ENCODE data around the gene LEFTY1. TPM values are rescaled to one million over a fixed set of nuclear protein-coding genes. Genes with fewer than 3 reads are reported as not detected.
A peak's percentile ranks its signal among the peaks of the same experiment; 100 is the strongest.

LEFTY1 gene
- total and polyA plus RNA-seq, 9 of the 15 experiments (the other 6 are each of a cell fraction or from before 2014, with no cell fraction given): 0.07 to 0.24 (median 0.17) TPM; not detected in 5

DNA sequence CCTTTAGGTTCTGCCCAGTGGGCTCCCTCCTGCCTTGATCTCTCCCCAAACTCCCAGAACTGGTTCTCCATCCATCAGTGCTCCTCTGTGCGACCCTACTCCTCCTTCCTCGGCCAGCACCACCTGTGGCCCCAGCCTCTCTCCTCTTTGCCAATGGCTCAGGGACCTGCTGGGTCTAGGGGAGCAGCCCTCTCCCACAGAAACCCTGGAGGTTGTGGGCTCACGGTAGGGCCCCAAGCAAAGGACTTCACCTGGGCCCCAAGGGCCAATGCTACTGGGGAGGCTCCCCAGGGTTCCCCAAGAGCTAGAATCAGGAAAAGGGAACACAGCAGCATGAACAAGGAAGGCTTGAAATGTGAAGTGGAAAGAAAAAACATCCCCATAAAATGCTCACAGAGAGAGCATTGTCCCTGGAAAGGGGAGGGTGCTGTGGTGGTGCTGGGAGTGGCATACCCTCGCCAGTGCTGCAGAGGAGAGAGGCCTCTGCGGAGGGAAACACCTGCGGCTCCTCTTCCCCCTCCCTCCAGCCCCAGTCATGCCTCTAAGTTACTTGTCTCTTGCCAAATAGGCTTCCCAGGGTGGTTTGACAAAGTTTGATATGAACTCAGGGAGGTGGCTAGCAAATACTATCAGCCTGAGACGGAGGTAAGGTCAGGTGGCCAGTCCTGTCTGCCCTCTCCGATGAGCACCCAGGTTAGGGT lies 9.3 kb downstream of the LEFTY1 start:
- in situ Hi-C loops (cut with MboI) (loop anchor here (5.0 kb wide), 1 partner anchor 78 kb away; no protein-coding TSS in a partner anchor), intact Hi-C loops (cut with micrococcal nuclease) (loop anchor here (5.0 kb wide), 2 partner anchors 83 to 243 kb away; no protein-coding TSS in a partner anchor)
- peak overlapping the region; percentile 97 for H3K4me2 ChIP-seq (ENCODE audit: insufficient read depth, low read length)
- peak overlapping the region in 1 of 2 experiments; percentile 83; a peak in 2 of 4 replicates for H3K9ac ChIP-seq (ENCODE audit: insufficient read depth in 1 of 2, low read depth in 2 of 2, low read length in 2 of 2)
- H3K9me3 ChIP-seq (replicated peaks; ENCODE audit: control insufficient read depth, insufficient read depth, low read depth, low read length): no peaks in the 10 kb centered on the region
- no peak overlapping the region for H3K4me3 ChIP-seq
- 52% methylated on average over 7 of the region's 8 CpGs for WGBS (ENCODE audit: insufficient coverage, low coverage, missing lambda C conversion rate)
- ChIA-PET POLR2A (interaction anchor here (0.7 to 4.1 kb wide), 5 partner anchors 8 to 117 kb away, joined by 3 to 37 read pairs (median 3); no protein-coding TSS in a partner anchor), CTCF (ENCODE audit: low intra/inter-chr PET ratio) (interaction anchor here (0.6 kb wide), 1 partner anchor 97 kb away, joined by 4 read pairs; no protein-coding TSS in a partner anchor)
- peaks cover 48% of the 10 kb centered on the region for H3K79me2 ChIP-seq (ENCODE audit: control insufficient read depth, insufficient read depth, low read length)
- peaks cover 53% of the 10 kb centered on the region; the same call in 2 of the 3 replicates for H3K36me3 ChIP-seq (ENCODE audit: control insufficient read depth, insufficient read depth, low read length)
- peaks cover 23 to 50% of the 10 kb centered on the region in 2 experiments; a peak in 4 of 5 replicates for H3K4me1 ChIP-seq (replicated peaks in 1 of 2; ENCODE audit: control insufficient read depth in 2 of 2, insufficient read depth in 2 of 2, low read length in 2 of 2)
- no peak overlapping the region for H2AFZ ChIP-seq (ENCODE audit: low read depth, low read length)
- peaks cover 17% of the 10 kb centered on the region; the same call in 1 of the 2 replicates for H4K20me1 ChIP-seq (replicated peaks; ENCODE audit: control insufficient read depth, insufficient read depth, low read length)
- no peaks in the 10 kb centered on the region for H3K27me3 ChIP-seq (ENCODE audit: control insufficient read depth in 2 of 2, insufficient read depth in 2 of 2, low read length in 2 of 2)
- FAIRE-seq (peak; percentile 19), DNase-seq (ENCODE audit: extremely low read depth in 1 of 4, low spot score in 3 of 4) (peak in 2 of 4 experiments; percentile 34 to 53), ATAC-seq (no peak)
- TF ChIP-seq FOXA3 (CRISPR knock-in tag; conservative IDR thresholded peaks at IDR 0.05 in 1 of 2, IDR thresholded peaks at IDR 0.05 in 1 of 2) (no peak), KDM4B (IDR thresholded peaks at IDR 0.05; ENCODE audit: borderline replicate concordance in 2 of 2, low read depth in 1 of 2) (no peak), CBFA2T3 (IDR thresholded peaks at IDR 0.05) (peak; percentile 60), CEBPB (tag; IDR thresholded peaks at IDR 0.05) (no peak), ETV5 (CRISPR knock-in tag; IDR thresholded peaks at IDR 0.05; ENCODE audit: low read depth) (0 out of 2 replicates have a peak, but pooled peaks have one; percentile 6), CBFA2T2 (conservative IDR thresholded peaks at IDR 0.05) (peak; percentile 46; the same call in 1 of the 2 replicates), CBX2 (IDR thresholded peaks at IDR 0.05; ENCODE audit: insufficient read depth, low read length, poor library complexity, severe bottlenecking) (no peak)
- no peak overlapping the region for H3K27ac ChIP-seq (ENCODE audit: extremely low read depth, low read depth, low read length)
- peaks cover 6% of the 10 kb centered on the region for H3K9me1 ChIP-seq (ENCODE audit: control insufficient read depth, insufficient read depth, low read length)
- no TSS peak for BruUV-seq (replicated peaks)

All from K562 (cell line).